Hippocampal formation (tissue), 2 donors: ENCODE data around the gene HDAC11.
"Not testable (repeated sequence)": the region's sequence is repeated elsewhere in the genome, so short reads cannot be mapped to it uniquely, and the experiment has no call there.

Experiments
- DNase-seq, 2 donors: peaks; one replicate each; lab custom pipeline; 2025; lab: John Stamatoyannopoulos, UW

Gene HDAC11

DNA sequence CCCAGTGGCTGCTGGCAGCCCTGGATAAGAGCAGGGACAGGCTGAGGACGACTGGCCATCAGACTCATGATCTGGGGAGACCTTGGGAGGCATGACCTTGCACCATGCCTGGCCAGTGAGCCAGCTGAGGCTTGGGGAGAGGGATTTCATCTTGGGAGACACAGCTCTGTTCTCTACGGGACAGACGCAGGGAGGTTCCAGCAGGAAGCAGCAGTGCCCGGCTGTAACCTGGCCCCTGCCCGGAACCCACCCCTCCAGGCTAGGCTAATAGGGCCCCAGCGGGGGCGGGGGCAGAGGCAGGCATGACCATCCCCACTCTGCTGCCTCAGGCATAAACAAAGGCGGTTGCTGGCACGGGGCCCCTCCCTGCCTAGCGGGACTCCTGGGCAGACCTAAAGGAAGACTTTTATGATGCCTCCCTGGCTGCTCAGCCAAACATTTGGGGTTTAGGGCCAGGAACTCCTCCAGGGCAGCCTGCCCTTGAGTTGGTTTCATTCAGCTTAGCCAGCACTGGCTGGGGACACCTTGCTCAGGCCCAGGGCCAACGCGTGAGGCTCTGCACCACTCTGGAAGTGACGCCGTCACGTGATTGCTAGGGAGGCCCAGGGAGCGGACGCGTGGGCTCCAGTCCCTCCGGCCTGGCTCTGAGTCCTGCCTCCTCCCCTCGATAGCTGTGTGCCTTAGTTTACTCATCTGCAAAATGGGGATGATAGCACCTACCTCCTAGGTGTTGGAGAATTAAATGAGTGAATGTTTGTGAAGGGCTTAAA is 27.6 kb downstream of the HDAC11 start:
- DNase-seq, result peak in 1 of 2 donors; percentile 34

DNA sequence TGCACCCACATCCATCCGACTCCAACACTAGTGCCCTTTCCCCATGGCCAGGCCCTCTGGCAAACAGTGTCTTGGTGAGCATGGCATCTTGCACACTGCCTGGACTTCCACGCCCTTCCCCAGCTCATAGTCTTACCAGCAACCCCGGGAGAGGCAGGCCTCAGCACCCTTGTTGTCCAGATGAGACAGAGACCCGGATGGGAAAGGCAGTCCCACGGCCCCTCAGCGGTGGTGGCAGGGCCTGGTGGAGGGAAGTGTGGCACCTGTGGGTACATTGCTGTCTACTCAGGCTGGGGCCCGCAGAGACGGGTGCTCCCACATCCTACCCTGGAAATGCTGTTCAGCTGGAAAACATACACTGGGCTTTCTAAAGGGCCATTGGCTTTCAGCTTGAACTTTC is 28.4 kb downstream of the HDAC11 start:
- DNase-seq, result no peak

GRCh38 chr3:13509059-13509815 is 29.1 kb downstream of the HDAC11 start:
- no peak for DNase-seq

DNA sequence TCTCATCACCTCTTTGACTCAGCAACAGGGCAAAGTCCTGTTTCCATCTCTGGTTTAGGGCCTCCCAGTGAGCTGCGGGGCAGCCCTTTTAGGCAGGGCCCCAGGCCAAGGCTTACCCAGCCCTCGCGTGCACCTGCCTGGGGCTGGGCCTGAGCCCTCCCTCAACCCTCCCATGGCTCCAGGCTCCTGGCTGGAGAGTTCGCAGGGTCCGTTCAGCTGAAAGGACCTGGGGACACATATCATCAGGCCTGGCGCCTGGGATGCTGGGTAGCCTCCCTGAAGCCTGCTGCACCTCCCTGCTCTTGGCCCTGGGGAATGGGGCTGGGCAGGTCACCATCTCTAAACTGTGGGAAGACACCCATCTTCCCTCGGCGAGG is 29.7 kb downstream of the HDAC11 start:
- no peak for DNase-seq

DNA sequence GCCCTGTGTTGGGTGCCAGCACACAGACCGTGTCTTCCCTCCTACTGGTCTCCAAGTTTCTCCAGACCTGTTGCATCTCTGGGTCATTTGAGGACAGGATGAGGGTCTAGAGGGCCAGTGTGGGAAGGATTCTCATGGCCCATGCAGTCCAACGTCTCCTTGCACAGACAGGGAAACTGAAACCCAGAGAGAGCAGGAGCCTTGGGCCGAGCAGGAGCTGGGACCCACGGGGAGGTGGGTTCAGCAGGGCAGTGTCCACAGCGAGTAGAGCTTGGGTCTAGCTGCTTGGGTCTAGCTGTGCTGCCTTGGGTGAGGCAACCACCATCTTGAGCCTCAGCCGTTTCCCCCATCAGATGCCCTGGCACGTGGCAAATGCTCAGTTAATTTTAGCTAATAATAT is 32.3 kb downstream of the HDAC11 start:
- DNase-seq, result no peak

DNA sequence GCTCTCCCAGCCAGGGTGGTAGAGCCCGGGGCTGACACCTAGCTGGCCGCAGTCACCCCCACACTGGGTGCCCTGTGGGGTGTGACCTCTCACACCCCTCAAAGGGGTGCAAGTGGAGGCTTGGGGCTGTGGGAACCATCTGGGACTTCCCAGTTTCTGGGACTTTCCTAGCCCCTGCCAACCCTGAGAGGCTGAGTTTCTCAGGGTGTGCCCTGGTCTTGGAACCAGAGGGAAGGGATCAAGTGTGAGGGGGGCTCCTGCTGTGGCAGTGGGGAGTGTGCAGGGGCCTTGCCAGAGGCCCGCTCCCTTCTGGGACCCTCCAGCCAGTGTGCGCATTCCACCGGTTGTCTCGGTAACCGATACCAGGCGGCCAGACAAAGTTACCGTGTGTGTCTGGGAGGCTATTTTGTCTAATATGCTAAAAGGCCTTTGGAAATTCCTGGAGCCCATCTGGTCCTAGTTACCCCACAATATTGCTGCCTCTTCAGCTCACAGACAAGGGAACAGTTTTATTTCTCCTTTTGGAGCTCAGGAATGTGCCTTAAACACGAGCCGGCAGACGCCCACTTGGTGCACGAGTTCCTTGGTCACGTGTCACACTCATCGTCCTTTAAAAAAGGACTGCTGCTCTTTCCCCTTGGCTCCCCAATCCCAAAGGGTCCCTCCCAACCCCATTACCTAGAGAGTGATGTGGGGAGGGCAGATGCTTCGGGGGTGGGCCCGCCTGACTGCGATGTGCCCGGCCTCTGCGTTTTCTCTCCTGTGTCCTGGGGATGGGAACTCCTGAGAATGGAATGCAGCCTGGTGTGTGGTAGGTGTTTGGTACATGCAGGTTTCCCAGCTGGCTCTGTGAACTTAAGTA is 33.2 kb downstream of the HDAC11 start:
- no peak for DNase-seq

DNA sequence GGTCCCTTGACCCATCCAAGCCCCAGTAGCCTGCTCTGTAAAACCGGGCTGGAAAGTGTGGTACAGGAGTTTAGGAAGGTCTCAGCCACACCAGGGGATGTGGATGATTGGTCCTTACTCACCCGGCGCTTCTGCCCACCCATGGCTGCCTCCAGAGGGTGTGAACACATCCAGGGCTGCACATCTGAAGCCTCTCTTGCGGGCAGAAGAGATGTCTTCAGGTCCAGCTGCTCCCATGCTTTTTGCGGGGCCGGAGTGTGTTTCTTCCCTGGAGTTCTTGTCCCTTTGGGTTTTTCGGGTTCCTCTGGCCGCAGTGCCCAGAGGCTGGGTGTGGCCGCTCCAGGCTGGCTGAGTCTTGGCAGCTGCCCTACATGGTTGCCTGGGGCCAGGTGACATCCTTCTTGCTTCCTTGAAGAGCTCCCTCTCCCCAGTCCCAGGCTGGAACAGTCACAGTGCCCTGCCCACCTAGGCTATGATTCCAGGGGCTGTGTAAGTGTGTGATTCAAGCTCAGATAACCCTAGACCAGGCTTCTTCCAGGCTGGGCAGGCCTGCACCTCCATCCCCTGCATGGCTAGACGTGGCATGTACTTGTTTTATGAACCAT is 33.9 kb downstream of the HDAC11 start:
- no peak for DNase-seq

- no peak for DNase-seq
Observed at GRCh38 chr3:13514639-13515435, 34.7 kb downstream of the HDAC11 start.

- no peak for DNase-seq
Observed at GRCh38 chr3:13515786-13516759, 36.0 kb downstream of the HDAC11 start.

DNA sequence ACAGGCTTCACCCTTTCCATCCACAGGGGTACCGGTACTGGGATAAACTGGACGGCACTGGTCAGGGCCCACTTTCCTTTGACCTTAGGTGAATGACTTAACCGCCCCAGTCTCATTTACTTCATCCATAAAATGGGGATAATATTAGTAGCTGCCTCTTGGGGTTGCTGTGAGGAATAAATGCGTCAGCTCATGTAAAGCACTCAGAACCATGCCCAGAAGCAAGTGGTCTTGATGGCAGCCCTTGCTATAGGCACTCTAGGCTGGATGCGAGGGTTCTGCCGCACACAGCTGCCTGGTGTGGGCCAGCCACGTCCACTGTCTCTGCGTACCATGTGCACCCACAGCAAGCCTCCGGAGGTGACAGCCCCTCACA is 36.6 kb downstream of the HDAC11 start:
- DNase-seq, result no peak

DNA sequence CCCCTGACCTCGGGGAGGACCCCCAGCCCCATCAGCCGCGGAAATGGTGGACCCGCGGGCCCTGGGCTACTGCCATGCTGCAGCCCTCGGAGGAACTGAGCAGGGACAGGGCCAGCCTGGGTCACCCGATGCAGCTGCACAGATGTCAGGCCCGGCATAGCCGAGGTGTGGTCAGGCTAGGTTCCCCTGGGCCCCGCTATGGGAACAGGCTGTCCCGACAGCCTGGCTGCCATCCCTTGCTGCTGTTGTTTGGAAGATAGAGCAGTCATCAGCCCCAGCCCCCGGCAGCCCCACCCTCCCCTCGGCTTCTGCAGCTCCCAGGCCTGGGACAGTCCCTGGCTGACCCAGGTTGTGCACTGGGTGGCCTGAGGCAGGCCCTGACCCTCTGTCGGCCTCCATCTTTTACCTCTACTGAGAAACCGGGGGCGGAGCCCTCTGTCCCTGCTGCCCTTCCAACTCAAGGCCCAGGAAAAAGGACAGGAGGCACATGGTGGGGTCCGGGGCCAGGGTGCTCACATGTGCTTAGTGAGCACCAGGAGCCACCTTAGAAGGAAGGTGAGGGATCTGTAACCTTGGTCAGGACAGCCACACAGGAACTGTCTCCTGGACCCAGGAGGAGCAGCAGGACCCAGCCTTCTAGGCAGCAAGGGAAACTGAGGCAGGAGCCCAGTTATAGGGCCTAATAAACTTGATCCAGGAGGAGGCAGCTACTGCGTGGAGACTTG is 37.3 kb downstream of the HDAC11 start:
- no peak for DNase-seq

GRCh38 chr3:13518516-13518953 is 38.4 kb downstream of the HDAC11 start:
- DNase-seq, result peak; percentile 49 to 60

- DNase-seq, result no peak
Observed at GRCh38 chr3:13519006-13519791, 39.1 kb downstream of the HDAC11 start.

DNA sequence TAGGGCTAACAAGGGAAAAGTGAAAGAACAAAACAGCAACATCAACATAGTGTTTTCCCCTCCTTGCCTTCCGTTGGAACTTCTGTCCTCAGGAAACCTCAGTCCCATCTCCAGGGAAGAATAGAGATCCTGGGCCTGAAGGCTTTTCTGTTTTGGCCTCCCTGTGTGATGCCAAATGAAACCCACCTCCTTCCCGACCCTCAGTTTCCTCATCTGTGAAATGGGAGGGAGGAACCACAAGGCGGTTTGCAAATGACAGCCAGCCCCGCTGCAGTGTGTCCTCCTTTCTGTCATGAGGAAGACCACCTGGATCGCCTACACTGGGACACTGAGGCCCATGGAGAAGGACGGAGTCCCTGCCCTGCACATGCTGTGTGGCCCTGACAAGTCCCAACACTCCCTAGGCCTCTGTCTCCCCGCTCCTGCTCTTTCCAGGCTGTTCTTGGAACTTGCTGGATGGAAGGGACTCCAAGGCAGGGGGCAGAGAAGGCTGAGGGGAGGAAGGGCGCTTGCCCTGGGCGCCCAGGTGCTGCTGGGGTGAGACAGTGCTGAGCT is 40.3 kb downstream of the HDAC11 start:
- no peak for DNase-seq

DNA sequence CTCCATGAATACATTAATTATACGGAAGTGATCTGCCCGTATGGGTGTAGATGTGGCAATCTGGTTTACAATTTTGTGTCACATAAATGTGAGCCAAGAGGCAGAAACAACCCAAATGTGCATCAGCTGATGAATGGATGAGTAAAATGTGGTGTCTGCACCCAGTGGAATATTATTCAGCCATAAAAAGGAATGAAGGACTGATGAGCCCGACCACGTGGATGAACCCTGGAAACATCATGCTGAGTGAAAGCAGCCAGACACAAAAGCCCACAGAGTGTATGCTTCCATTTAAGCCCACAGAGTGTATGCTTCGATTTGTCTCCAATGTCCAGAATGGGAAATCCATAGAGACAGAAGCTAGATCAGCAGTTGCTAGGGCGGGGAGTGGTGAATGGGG is 41.2 kb downstream of the HDAC11 start:
- no peak for DNase-seq

- DNase-seq, result not testable (repeated sequence)
Observed at GRCh38 chr3:13521749-13522148, 41.6 kb downstream of the HDAC11 start.

DNA sequence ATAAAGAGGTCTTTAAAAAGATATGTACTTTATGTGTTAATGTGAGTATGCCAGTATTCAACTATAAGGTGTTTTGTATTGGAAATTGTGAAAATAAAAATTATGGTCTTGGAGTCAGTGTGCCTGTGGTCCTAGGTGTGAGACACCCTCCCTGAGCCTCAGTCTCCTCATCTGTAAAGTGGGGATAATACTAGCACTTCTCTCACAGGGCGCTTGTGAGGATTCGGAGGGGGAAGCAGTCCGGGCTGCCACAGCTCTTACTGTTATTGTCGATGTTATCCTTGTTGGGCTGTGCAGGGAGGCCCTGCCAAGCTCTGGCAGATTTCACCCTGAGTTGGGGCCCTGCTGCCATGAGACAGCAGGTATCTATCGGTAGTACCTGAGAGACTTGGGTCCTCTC is 42.1 kb downstream of the HDAC11 start:
- no peak for DNase-seq

- no peak for DNase-seq
Observed at GRCh38 chr3:13524979-13525669, 45.0 kb downstream of the HDAC11 start.
